Measurements from ENCODE around the gene FGFR4.

The FGFR4 gene

DNA sequence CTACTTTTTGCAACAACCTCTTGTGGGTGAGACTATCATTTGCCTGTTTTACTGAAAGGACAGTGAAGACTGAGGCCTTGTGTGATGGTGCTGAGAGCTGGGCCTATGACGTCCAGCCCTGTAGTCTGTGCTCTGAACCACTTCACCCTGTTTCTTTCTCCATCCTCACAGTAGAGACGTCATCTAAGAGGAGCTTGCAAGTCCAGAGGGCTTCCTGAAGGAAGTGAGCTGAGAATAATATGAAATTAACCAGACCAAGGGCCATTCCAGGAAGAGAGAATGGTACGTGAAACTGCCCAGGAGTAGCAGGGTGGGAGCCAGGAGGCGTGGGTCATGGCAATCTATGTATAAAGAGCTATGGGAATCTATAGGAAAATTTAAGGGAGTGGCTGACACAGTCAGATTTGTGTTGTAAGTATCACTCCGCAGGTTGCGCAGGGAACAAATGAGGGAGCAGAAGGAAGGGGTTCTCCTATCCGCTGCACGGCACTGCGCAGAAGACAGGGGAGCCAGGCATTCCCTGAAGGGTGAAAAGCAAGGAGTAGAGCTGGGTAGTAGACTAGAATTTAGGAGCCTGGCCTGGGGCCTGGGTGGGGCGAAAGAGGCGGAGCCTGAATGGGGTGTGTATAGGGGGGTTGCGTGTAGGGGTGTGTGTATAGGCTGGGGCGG is 596 bp upstream of the FGFR4 start:
- no peak for DNase-seq (ENCODE audit: low read depth, low spot score)

DNA sequence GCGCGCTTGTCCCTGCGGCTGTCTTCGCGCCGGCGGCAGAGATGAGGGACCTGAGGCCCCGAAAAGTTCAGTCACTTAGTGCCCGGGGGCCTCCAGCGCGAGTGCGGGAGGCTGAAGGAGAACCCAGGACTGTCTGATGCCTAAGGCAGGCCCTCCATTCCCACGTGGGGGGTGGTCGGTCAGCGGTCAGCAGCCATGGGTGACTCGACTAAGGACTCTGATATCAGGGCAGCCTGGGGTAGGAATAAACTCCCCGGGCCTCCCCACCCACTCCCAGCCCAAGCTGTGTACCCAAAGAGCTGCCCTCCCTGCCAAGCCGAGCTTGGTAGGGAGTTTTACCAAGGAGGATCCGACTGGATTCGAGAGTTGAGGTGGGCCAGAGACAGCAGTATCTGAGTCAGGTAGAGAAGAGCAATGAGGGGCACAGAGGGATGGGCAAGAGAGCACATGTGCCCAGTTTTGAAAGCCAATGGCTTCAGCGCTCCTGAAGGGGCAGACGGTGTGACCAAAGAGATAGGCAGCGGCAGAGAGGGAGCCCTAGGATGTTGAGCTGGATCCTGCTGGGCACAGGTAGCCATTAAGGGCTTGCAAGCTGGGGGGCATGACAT is 787 bp downstream of the FGFR4 start:
- DNase-seq (ENCODE audit: low read depth, low spot score) = no peak

DNA sequence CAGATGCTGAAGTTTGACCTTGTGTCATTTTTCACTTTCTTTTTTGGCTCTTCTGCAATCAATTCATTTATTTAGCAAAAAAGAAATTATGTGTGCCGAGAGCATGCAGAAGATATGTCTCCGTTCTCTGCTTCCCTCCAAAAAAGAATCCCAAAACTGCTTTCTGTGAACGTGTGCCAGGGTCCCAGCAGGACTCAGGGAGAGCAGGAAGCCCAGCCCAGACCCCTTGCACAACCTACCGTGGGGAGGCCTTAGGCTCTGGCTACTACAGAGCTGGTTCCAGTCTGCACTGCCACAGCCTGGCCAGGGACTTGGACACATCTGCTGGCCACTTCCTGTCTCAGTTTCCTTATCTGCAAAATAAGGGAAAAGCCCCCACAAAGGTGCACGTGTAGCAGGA is 2.4 kb downstream of the FGFR4 start:
- no peak for DNase-seq (ENCODE audit: low read depth, low spot score)

DNA sequence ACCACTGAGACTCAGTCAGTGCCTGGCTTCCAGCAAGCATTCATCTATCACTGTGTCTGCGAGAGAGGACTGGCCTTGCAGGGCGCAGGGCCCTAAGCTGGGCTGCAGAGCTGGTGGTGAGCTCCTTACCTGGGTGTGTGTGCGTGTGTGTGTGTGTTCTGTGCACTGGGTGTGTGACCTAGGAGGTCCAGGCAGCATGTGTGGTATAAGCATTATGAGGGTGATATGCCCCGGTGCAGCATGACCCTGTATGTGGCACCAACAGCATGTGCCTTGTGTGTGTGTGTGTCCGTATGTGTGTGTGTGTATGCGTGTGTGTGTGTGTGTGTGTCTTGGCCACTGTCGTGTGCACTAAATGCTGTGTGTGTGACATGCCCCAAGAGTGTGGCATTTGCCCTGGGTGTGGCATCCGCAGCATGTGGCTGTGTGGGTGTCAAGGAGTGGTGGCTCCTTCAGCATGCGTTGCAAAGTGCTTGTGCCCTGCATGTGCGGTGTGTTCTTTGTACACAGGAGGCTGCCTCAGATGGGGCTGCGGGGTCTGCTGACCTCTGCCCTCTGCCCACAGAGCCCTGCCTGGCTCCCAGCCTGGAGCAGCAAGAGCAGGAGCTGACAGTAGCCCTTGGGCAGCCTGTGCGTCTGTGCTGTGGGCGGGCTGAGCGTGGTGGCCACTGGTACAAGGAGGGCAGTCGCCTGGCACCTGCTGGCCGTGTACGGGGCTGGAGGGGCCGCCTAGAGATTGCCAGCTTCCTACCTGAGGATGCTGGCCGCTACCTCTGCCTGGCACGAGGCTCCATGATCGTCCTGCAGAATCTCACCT is 3.3 kb downstream of the FGFR4 start:
- DNase-seq (ENCODE audit: low read depth, low spot score) = no peak

DNA sequence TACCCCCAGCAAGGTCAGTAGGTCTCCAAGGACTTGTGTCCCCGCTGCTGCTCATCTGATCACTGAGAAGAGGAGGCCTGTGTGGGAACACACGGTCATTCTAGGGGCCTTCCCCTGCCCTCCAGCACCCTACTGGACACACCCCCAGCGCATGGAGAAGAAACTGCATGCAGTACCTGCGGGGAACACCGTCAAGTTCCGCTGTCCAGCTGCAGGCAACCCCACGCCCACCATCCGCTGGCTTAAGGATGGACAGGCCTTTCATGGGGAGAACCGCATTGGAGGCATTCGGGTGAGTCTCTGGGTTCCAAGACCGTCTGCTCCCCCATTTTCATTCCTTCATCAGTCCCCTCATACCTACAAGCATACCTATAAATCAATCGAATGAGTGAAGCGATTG is 4.1 kb downstream of the FGFR4 start:
- DNase-seq (ENCODE audit: low read depth, low spot score) = no peak

DNA sequence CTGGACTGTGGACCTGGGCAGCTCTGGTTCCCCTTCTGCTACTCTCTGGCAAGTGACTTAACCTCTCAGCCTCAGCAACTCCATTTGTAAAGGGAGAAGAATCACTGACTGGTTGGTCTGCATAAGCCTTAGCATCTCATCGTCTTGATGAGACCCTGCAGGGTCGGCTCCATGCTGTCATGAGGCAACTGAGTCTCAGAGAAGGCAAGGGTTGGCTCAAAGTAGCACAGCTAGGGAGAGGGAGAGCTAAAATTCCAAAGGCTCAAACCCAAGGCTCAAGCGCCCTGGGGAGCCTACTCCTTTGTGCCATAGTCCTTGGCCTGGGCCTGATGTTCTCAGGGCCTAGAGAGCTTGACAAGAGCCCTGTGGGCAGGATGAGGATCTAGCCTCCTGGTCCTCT is 4.5 kb downstream of the FGFR4 start:
- no peak for DNase-seq (ENCODE audit: low read depth, low spot score)

DNA sequence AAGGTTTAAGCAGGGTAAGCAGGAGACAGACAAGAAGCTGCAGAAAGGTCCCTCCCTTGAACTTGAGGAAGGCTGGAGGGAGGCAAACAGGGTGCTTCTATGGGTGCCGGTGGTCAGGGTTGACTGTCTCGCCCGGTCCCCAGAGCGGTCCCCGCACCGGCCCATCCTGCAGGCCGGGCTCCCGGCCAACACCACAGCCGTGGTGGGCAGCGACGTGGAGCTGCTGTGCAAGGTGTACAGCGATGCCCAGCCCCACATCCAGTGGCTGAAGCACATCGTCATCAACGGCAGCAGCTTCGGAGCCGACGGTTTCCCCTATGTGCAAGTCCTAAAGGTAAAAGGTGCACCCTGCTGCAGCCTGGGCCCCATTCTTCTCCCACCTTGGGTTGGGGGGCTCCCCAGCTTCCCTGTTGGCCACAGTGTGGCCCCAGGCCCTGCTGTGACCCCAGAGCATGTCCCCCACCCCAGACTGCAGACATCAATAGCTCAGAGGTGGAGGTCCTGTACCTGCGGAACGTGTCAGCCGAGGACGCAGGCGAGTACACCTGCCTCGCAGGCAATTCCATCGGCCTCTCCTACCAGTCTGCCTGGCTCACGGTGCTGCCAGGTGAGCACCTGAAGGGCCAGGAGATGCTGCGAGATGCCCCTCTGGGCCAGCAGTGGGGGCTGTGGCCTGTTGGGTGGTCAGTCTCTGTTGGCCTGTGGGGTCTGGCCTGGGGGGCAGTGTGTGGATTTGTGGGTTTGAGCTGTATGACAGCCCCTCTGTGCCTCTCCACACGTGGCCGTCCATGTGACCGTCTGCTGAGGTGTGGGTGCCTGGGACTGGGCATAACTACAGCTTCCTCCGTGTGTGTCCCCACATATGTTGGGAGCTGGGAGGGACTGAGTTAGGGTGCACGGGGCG is 5.7 kb downstream of the FGFR4 start:
- DNase-seq (ENCODE audit: low read depth, low spot score) = no peak

DNA sequence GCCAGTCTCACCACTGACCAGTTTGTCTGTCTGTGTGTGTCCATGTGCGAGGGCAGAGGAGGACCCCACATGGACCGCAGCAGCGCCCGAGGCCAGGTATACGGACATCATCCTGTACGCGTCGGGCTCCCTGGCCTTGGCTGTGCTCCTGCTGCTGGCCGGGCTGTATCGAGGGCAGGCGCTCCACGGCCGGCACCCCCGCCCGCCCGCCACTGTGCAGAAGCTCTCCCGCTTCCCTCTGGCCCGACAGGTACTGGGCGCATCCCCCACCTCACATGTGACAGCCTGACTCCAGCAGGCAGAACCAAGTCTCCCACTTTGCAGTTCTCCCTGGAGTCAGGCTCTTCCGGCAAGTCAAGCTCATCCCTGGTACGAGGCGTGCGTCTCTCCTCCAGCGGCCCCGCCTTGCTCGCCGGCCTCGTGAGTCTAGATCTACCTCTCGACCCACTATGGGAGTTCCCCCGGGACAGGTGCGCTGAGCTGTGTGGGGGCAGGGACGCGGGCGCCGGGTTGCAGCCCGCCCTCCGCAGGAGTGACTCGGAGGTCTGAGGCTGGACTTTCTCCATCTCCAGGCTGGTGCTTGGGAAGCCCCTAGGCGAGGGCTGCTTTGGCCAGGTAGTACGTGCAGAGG is 6.5 kb downstream of the FGFR4 start:
- no peak for DNase-seq (ENCODE audit: low read depth, low spot score)

DNA sequence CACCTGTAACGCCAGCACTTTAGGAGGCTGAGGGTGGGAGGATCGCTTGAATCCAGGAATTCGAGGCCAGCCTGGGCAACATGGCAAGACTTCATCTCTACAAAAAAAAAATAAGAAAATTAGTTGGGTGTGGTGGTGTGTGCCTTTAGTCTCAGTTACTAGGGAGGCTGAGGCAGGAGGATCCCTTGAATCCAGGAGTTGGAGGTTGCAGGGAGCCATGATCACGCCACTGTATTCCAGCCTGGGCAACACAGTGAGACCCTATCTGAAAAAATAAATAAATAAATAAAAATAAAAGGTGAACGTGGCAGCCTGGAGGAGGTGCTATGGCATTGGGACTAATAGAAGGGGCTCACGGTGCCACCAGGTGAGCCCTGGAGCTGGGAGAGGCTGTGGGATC is 7.1 kb downstream of the FGFR4 start:
- DNase-seq (ENCODE audit: low read depth, low spot score) = no peak

DNA sequence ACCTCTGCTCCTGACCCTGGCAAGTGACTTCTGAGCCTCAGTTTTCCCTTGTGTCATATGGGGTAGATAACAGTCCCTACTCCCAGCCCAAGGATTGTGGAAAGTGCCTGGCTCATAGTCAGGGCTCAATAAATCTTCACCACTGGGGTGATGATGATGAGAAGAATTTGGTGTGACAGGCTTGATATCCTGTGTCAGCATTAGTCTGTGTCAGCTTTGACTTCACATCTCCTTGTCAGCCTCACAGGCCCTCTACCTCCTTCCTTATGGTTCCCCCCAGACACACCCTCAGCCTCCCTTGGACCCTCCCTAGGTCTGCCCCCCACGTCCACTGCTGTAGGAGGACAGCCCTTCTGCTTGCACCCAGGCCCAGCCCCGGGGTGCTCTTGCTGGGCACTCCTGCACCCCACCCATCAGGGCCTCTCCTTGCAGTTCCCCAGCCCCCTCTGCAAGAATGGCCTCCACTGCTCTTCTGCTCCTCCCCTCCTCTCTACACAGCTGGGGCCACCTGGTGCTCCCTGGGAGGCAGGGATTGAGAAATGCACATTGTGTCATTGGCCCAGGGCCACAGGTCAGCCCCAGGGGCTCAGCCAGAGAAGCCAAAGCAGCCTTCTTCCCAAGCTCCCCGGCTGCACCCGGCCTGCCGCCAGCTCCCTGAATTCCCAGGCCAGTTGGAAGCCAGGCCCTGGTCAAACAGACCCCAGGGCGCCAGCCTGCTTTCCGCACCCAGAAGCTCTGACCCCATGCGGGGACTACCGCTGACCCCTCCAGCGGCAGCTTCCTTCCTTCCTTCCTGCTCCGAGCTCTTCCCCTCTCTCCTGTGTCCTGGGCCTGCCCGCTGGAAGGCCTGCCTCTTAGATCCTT is 7.7 kb downstream of the FGFR4 start:
- peak; percentile 53 for DNase-seq (ENCODE audit: low read depth, low spot score)

DNA sequence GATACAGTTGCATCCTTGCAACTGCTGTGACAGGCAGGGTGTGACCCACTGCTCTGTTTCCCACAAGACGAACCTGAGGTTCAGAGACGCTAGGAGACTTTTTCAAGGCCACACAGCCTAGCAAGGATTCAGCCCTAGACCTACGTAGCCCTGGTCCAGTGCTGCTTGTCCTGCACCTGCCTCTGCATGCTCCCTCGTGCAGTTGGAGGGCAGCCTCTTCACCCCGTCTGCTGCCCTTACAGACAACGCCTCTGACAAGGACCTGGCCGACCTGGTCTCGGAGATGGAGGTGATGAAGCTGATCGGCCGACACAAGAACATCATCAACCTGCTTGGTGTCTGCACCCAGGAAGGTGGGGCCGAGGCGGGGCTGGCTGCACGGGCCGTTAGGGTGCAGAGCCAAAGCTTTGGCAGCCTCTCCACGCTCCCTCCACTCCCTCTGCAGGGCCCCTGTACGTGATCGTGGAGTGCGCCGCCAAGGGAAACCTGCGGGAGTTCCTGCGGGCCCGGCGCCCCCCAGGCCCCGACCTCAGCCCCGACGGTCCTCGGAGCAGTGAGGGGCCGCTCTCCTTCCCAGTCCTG is 8.5 kb downstream of the FGFR4 start:
- no peak for DNase-seq (ENCODE audit: low read depth, low spot score)

DNA sequence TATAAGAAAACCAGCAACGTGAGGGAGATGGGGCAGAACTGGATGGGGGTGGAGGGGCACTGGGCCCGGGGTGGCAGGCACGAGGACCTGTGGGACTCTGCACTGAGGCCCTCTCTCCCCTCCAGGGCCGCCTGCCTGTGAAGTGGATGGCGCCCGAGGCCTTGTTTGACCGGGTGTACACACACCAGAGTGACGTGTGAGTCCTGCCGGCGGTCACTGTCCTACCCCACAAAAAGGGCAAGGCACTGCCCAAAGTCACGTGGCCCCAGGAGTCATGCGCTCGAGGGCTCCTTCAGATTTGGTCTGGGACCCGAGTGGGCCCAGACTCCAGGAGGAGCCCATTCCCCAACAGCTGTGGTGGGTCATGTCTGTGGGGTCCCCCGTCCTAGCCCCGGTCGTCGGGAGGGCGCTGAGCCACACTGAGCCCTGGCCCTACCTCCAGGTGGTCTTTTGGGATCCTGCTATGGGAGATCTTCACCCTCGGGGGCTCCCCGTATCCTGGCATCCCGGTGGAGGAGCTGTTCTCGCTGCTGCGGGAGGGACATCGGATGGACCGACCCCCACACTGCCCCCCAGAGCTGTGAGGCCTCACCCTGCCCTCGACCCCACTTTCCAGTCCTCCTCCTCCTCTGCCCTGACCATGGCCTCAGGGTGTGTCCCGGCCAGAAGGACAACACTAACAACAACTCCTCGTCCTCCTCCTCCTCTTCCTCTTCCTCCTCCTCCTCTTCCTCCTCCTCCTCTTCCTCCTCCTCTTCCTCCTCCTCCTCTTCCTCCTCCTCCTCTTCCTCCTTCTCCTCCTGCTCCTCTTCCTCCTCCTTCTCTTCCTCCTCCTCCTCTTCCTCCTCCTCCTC is 9.7 kb downstream of the FGFR4 start:
- no peak for DNase-seq (ENCODE audit: low read depth, low spot score)

DNA sequence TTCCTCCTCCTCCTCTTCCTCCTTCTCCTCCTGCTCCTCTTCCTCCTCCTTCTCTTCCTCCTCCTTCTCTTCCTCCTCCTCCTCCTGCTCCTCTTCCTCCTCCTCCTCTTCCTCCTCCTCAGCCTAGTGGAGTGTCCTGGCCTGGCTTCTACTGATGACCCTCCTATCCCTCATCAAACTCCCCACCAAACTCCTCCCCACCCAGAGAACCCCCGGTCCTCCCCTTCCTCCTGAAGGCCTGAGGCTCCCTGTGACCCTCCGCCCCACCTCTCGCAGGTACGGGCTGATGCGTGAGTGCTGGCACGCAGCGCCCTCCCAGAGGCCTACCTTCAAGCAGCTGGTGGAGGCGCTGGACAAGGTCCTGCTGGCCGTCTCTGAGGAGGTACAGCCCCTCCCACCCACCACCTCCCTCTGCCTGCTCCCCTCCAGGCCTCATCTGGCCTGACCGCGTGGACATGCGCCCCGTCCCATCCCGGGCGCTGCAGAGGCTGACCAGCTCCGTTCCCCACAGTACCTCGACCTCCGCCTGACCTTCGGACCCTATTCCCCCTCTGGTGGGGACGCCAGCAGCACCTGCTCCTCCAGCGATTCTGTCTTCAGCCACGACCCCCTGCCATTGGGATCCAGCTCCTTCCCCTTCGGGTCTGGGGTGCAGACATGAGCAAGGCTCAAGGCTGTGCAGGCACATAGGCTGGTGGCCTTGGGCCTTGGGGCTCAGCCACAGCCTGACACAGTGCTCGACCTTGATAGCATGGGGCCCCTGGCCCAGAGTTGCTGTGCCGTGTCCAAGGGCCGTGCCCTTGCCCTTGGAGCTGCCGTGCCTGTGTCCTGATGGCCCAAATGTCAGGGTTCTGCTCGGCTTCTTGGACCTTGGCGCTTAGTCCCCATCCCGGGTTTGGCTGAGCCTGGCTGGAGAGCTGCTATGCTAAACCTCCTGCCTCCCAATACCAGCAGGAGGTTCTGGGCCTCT is 10.6 kb downstream of the FGFR4 start:
- DNase-seq (ENCODE audit: low read depth, low spot score) = no peak

DNA sequence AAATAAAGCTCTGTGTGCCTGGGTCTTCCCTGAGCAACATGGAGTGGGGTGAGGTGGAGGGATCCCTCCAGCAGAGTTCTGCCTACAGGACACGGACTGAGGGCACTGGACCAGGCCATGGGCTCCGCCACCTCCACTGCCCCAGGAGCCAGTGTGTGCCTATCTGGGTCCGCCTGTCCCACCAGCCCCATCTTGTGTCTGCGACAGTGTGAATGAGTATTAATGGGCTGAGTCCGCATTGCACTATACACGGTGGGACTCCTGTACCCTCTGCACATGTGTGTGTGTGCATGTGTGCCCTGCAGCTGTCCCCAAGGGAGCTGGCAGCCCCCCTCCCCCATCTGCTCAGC is 11.4 kb downstream of the FGFR4 start:
- no peak for DNase-seq (ENCODE audit: low read depth, low spot score)

DNA sequence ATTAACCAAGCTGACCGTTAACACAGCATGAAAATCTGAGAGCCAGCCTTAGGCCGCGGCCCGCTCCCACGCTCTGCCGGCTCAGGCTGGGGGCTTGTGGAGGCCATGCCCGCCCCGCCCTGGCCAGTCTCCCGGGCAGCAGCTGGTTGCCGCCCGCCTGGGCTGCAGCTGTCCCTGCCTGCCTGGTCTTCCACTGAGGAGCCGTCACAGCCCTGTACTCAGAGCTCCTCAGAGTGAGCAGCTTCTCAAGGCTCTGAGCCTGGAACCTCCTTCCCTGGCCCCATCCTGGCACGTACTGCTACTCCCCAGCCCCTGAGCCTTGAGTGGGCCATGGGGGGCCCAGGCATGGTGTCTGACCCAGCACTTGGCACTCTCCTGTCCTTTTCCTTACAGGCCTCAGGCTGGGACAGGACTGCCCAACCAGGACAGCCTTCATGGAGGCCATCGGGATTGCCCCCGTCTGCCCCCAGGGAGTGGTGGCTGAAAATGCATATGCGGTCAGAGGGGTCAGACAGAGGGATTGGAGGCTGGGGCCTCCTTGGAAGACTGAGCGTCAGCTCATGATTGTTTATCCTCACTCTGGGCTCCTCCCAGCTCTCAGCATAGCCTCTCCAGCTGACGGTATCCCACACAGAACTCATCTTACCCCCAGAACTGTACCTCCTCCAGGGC is 11.9 kb downstream of the FGFR4 start:
- no peak for DNase-seq (ENCODE audit: low read depth, low spot score)

DNA sequence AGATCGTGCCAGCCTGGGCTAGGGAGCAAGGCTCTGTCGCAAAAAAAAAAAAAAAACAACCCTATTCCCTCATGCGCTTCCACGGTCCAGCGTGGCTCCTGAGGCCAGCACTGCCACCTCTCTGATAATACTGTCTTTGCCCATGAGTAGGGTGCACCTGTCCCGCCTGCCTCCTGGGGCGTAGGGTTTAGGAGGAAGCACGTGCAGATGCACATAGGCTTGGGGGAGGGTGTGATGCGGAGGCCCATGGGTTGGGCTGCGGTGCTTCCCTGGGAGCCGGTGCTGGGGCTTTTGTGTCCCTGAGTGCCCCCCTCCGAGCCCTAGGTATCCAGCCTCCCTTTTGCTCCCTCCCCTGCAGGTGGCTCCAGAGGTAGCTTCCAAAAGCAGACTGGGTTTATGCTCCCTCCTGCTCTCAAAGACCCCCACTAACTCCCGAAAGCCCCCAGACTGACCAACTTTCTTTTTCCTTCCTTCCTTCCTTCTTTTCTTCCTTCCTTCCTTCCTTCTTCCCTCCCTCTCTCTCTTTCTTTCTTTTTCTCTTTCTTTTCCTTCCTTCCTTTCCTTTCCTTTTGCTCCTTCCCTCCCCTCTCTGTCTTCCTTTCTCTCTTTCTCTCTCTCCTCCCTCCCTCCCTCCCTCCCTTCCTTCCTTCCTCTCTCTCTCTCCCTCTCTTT is 12.8 kb downstream of the FGFR4 start:
- no peak for DNase-seq (ENCODE audit: low read depth, low spot score)

DNA sequence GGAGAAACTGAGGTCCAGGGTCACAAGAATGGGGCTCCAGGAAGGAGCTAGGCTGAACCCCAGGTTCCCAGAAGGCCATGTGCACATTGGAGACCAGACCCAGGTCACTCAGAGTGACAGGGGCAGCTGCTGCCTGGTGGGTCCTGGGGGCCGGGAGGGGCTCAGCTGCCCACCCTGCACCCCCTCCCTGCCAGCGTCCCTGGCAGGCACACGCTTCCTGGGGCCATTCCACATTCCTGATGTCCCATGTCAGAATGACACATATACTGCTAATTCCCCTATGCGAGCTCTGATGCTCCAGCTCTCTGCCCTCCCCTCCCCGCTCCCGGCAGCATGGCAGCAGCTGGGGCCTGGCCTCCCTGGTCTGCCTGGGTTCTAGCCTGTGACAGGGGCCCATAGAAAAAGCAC is 14.0 kb downstream of the FGFR4 start:
- no peak for DNase-seq (ENCODE audit: low read depth, low spot score)
